Hematopoietic multipotent progenitor cell treated with erythropoietin and hydrocortisone succinate and interleukin-3 and kit ligand, for 8 days (in vitro differentiated cells): Measurements from ENCODE around the gene DIO3.
"Not testable (repeated sequence)": the region's sequence is repeated elsewhere in the genome, so short reads cannot be mapped to it uniquely, and the experiment has no call there.

ENCODE experiments used
- DNase-seq: peaks from one replicate; pipeline ENCODE4 v3.0.0-alpha.2; 2015

The DIO3 gene

DNA sequence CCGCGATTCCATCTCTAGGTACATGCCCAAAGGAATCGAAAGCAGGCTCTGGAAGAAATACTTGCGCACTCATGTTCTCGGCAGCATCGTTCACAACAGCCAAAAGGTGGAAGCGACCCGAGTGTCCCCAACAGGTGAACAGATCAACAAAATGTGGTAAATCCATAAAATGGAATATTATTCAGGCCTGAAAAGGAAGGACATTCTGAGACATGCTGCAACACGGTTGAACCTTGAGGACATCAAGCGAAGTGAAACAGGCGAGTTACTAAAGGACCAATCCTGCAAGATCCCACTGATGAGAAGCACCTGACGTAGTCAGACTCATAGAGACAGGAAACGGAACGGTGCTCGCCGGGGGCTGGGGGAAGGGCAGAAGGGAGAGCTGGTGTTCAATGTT lies 17.5 kb upstream of the DIO3 start:
- no peak for DNase-seq

DNA sequence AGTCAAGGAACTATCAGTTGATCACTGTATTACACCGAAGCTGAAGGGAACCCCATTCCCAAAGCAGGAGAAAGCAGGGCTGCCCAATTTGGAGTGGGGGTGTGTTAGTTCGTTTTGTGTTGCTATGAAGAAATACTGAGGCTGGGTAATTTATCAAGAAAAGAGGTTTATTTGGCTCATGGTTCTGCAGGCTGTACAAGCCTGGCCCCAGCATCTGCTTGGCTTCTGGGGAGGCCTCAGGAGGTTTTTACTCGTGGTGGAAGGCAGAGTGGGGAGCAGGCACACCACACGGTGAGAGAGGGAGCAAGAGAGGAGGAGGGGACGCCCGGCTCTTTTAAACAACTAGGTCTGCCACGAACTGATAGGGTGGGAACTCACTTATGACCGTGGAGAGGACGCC lies 16.7 kb upstream of the DIO3 start:
- no peak for DNase-seq

DNA sequence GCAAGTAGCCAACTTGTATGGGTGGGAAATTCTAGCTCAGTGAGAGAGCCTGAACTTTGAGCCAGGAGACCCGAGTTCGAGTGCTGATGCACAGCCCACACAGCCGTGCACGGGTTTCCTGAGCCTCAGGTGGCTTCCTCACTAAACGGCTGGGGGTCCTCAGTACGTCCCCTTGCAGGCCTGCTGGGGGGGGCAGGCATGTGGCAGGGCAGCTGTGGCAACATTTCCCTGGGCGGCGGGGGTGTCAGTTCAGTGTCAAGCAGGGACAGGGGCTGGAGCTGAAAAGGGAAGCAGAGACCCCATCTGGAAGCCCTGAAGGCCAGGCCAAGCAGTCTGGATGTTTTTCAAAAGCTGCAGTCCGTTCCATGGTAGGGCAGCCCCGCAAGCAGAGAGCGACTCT lies 14.6 kb upstream of the DIO3 start:
- DNase-seq, result no peak

DNA sequence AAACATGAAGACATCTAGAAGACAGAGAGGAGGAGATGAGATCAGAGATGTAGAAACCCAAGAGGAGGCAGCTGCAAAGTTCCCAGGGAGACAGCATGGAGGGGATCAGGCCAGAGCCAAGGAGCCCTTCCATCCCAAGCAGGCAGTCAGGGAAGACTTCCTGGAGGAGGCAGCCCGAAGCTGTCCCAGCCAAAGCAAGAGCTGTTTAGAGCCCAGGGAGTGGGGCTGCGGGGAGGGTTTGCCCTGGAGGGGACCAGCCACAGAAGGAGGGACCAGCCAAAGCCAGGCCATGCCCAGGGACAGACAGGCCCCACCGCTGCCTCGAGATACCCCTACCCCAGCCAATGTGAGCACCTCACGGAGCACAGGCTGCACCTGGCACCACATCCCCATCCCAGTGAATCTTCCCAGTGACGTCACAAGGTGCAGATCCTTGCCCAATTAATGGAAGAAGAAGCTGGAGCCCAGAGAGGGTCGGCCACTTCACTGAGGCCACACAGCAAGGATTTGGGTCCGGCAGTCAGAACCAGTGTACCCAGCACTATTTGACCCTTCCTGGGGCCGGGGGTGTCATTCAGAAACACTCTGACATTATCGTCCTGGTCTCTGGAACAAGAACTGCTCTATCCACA lies 14.1 kb upstream of the DIO3 start:
- no peak for DNase-seq

GRCh38 chr14:101547961-101548669 lies 13.2 kb upstream of the DIO3 start:
- no peak for DNase-seq

- no peak for DNase-seq
Observed at GRCh38 chr14:101548710-101549109, 12.6 kb upstream of the DIO3 start.

GRCh38 chr14:101549154-101549553 lies 12.1 kb upstream of the DIO3 start:
- DNase-seq, result no peak

- not testable (repeated sequence) for DNase-seq
Observed at GRCh38 chr14:101550202-101550912, 10.9 kb upstream of the DIO3 start.

- DNase-seq, result no peak
Observed at GRCh38 chr14:101551729-101552595, 9.3 kb upstream of the DIO3 start.

- no peak for DNase-seq
Observed at GRCh38 chr14:101552786-101553231, 8.5 kb upstream of the DIO3 start.

DNA sequence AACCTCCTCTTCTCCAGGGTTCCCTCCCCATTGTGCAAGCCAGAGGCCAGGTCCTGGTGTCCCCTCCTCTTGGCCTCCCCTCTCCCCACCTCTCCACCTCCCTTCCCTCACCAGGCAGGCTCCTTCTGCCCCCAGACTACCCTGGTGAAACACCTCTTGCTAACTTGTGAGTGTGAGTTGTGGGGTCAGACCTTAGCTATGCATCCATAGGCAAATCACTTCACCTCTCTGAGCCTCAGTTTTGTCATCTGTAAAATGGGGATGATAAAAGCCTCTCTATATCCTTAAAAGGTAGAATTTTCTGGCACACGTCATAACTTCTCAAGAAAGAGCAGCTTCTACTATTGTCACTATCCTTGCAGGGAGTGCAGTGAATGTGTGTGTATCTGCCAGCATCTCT lies 7.9 kb upstream of the DIO3 start:
- DNase-seq, result no peak

- DNase-seq, result no peak
Observed at GRCh38 chr14:101553931-101554330, 7.4 kb upstream of the DIO3 start.

GRCh38 chr14:101554991-101555668 lies 6.2 kb upstream of the DIO3 start:
- no peak for DNase-seq

DNA sequence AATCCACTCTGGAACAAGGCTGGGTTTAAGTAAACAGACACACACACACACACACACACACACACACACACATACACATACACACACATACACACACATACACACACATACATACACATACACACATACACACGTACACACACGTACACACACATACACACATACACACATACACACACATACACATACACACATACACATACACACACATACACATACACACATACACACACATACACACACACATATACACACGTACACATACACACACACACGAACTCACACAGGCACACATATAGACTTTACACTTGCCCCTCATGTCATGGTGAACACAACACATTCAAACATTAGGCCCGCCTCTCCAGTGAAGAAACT lies 5.6 kb upstream of the DIO3 start:
- not testable (repeated sequence) for DNase-seq

GRCh38 chr14:101556131-101556530 lies 5.2 kb upstream of the DIO3 start:
- DNase-seq, result no peak

DNA sequence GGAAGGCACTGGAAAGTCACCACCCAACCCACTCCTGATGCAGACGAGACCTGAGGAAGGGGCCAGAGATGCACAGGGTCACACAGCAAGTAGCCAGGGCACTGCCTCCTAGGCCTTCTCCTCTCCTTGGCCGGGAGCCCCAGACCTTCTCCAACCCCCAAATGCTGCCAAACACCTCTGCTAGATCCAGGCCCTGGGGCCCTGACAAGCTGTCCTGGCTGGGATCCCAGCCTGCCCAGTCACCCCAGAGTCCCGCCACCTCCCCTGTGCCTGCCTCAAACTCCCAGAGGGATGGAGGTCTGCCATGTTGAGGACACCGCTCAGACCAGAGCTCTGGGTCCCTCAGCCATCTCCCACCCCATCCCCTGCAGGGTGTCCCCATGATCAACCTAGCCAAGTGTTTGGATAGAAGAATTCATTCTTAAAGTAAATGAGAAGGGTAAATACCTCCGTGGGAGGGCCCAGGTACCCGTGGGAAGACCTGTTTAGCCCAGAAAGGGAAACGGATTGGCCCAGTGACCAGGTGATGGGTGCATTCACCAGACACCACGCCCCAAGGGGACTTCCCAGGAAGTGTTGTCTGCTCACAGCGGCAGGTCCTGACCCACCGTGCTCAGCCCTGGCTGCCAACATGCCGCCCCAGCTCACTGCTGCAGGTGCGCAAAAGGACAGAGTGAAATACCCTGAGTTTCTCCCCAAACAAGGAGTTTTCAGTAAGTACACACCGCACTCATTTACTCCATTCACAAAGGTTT lies 4.6 kb upstream of the DIO3 start:
- no peak for DNase-seq

GRCh38 chr14:101557321-101557695 lies 4.0 kb upstream of the DIO3 start:
- DNase-seq, result no peak

GRCh38 chr14:101557811-101558738 lies 3.2 kb upstream of the DIO3 start:
- no peak for DNase-seq

DNA sequence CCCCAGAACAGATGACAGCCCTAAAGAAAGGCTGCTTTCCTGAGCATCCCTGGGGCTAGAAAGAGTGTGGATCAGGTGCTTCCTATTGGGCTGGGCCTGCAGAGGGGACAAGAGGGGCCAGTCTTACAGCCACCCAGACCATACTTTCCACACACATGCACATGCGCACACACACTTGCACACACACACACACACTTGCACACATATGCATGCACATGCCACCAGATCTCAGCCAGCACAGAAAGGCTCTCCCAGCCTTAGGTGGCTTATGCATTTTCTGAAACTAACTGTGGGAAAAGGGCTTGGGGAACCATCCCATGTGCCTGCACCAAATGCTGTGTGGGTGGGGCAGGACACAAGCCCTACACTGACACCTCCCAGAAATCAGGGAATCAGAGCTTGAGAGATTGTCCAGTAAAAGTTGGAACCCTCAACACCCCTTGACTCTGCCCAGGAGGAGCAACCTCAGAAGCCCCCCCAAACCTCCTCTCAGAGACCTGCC lies 2.5 kb upstream of the DIO3 start:
- no peak for DNase-seq

DNA sequence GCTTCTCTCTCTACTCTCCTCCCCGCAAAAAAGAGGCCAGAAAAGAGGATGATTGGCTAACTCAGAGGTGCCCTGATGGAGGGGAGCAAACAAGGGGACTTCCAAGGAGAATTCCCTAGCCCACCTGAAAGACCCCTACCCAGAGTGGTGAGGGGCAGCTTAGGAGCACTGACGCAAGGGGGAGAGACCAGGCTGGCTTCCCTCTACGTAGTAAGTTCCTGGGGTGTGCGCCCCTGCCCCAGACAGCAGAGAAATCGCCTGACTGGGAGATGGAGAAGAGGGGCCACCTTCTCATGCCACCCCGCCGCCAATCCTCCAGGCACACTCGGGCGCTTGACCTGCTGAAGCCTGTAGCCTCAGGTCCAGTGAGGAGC lies 2.1 kb upstream of the DIO3 start:
- no peak for DNase-seq
